SK-N-MC (cell line): Measurements from ENCODE around the gene ARRDC3.
"Not testable (repeated sequence)": the region's sequence is repeated elsewhere in the genome, so short reads cannot be mapped to it uniquely, and the experiment has no call there.

Experiments
- DNase-seq: peaks from one replicate; pipeline ENCODE4 v3.0.0-alpha.2; 2011; ENCODE audit warnings: low read depth, low spot score
- H3K27ac ChIP-seq: fragments of 200-600 bp; sonication (generic); 2 replicates; pipeline ENCODE4 v1.5.1; 2016; ENCODE audit warnings: mixed run types
- H3K36me3 ChIP-seq: fragments of 200-600 bp; sonication (generic); 2 replicates; pipeline ENCODE4 v1.6.1; 2017; ENCODE audit warnings: antibody characterized with exemption, low read length, mixed read lengths; ENCODE audit not compliant: insufficient read depth
- H3K4me3 ChIP-seq: fragments of 200-600 bp; sonication (generic); 2 replicates; pipeline ENCODE4 v1.5.1; 2016
- H3K9ac ChIP-seq: fragments of 200-600 bp; sonication (generic); 2 replicates; pipeline ENCODE4 v1.8.0; 2017; ENCODE audit warnings: mixed run types, mixed read lengths; ENCODE audit not compliant: insufficient read length
- H3K9me3 ChIP-seq: fragments of 200-600 bp; sonication (generic); 2 replicates; pipeline ENCODE4 v1.6.1; 2017; ENCODE audit warnings: low read depth, mild to moderate bottlenecking, antibody characterized with exemption, low read length, moderate library complexity, mixed read lengths
- EZH2 ChIP-seq: fragments of 200-600 bp; sonication (generic); IDR thresholded peaks from one replicate; pipeline ENCODE4 v1.6.1; 2017; ENCODE audit warnings: antibody characterized with exemption
- FOXP2 ChIP-seq: optimal IDR thresholded peaks from 2 replicates; pipeline ENCODE3; 2011; ENCODE audit warnings: mild to moderate bottlenecking, moderate library complexity; ENCODE audit not compliant: insufficient read depth; ENCODE audit errors: extremely low read length, control extremely low read depth
- POLR2AphosphoS5 ChIP-seq: IDR thresholded peaks from 2 replicates; pipeline ENCODE4 v1.6.1; 2012; ENCODE audit warnings: mild to moderate bottlenecking, low read depth, low read length, borderline replicate concordance

Gene ARRDC3

GRCh38 chr5:91340532-91340931, 42.6 kb downstream of the ARRDC3 start:
- H3K4me3 ChIP-seq, result no peak overlapping the region
- H3K9me3 ChIP-seq, result no peaks in the 10 kb centered on the region
- no peaks in the 10 kb centered on the region for H3K36me3 ChIP-seq
- no peak for DNase-seq
- no peak overlapping the region for H3K27ac ChIP-seq
- no peak overlapping the region for H3K9ac ChIP-seq
- TF ChIP-seq EZH2, result no peak
- TF ChIP-seq POLR2AphosphoS5, result no peak
- no peak for TF ChIP-seq FOXP2

GRCh38 chr5:91339063-91339705, 43.9 kb downstream of the ARRDC3 start:
- no peak overlapping the region for H3K27ac ChIP-seq
- TF ChIP-seq EZH2 (no peak), FOXP2 (no peak), POLR2AphosphoS5 (no peak)
- no peak overlapping the region for H3K9ac ChIP-seq
- H3K4me3 ChIP-seq, result no peak overlapping the region
- H3K9me3 ChIP-seq, result no peaks in the 10 kb centered on the region
- no peak for DNase-seq
- no peaks in the 10 kb centered on the region for H3K36me3 ChIP-seq

- Histone ChIP-seq H3K27ac (no peak overlapping the region), H3K9ac (no peak overlapping the region), H3K36me3 (no peaks in the 10 kb centered on the region), H3K9me3 (no peaks in the 10 kb centered on the region), H3K4me3 (no peak overlapping the region)
- DNase-seq, result no peak
- no peak for TF ChIP-seq FOXP2
- no peak for TF ChIP-seq EZH2
- no peak for TF ChIP-seq POLR2AphosphoS5
Measured at GRCh38 chr5:91332267-91333045, 50.7 kb downstream of the ARRDC3 start.

GRCh38 chr5:91331705-91332104, 51.4 kb downstream of the ARRDC3 start:
- no peak overlapping the region for H3K9ac ChIP-seq
- no peaks in the 10 kb centered on the region for H3K9me3 ChIP-seq
- no peak overlapping the region for H3K27ac ChIP-seq
- no peak for TF ChIP-seq EZH2
- TF ChIP-seq POLR2AphosphoS5, result no peak
- TF ChIP-seq FOXP2, result no peak
- H3K4me3 ChIP-seq, result no peak overlapping the region
- H3K36me3 ChIP-seq, result no peaks in the 10 kb centered on the region
- no peak for DNase-seq

- no peaks in the 10 kb centered on the region for H3K36me3 ChIP-seq
- H3K4me3 ChIP-seq, result no peak overlapping the region
- TF ChIP-seq POLR2AphosphoS5 (no peak), FOXP2 (no peak), EZH2 (no peak)
- H3K9me3 ChIP-seq, result no peaks in the 10 kb centered on the region
- no peak overlapping the region for H3K9ac ChIP-seq
- no peak overlapping the region for H3K27ac ChIP-seq
- no peak for DNase-seq
Measured at GRCh38 chr5:91329283-91329682, 53.8 kb downstream of the ARRDC3 start.

- no peak overlapping the region for H3K9ac ChIP-seq
- no peak for TF ChIP-seq POLR2AphosphoS5
- no peak for TF ChIP-seq EZH2
- no peak for TF ChIP-seq FOXP2
- no peak overlapping the region for H3K4me3 ChIP-seq
- no peaks in the 10 kb centered on the region for H3K36me3 ChIP-seq
- H3K27ac ChIP-seq, result no peak overlapping the region
- no peaks in the 10 kb centered on the region for H3K9me3 ChIP-seq
- no peak for DNase-seq
Measured at GRCh38 chr5:91328743-91329142, 54.4 kb downstream of the ARRDC3 start.

- not testable (repeated sequence) for H3K9ac ChIP-seq, H3K4me3 ChIP-seq, H3K27ac ChIP-seq, DNase-seq, H3K36me3 ChIP-seq, H3K9me3 ChIP-seq
Measured at GRCh38 chr5:91322981-91323380, 60.1 kb downstream of the ARRDC3 start.

- Histone ChIP-seq H3K36me3 (no peaks in the 10 kb centered on the region), H3K4me3 (no peak overlapping the region), H3K9ac (no peak overlapping the region), H3K9me3 (no peaks in the 10 kb centered on the region), H3K27ac (no peak overlapping the region)
- TF ChIP-seq EZH2 (no peak), FOXP2 (no peak), POLR2AphosphoS5 (no peak)
- DNase-seq, result no peak
Measured at GRCh38 chr5:91319667-91320066, 63.5 kb downstream of the ARRDC3 start.
